ENCODE data around the gene ARHGEF2.

- TF ChIP-seq CTCF (IDR thresholded peaks at IDR 0.05), result no peak
- TF ChIP-seq EZH2 (IDR thresholded peaks at IDR 0.05; ENCODE audit: borderline replicate concordance, insufficient read depth, low read depth, low read length, poor library complexity, severe bottlenecking), result no peak
These were observed 12.2 kb downstream of the ARHGEF2 start for GRCh38 chr1:155966135-155966534.
